Panc1 (cell line): ENCODE results near the gene HNRNPUL1. TPM values are rescaled to one million over a fixed set of nuclear protein-coding genes. Genes with fewer than 3 reads are reported as not detected.

Experiments
- ATAC-seq: fragments of 200-7000 bp; cut with Tn5 transposase; 2 replicates; pipeline ENCODE4 v1.9.1; 2020; ENCODE audit warnings: mild to moderate bottlenecking, moderate library complexity
- Bru-seq: library from RNA; stranded (reverse); fragments of 400-500 nt; gene quantifications from one replicate; lab custom pipeline; 2021; lab: Mats Ljungman, UMichigan
- BruChase-seq, 2 experiments: library from RNA; stranded (reverse); fragments of 400-500 nt; gene quantifications; one replicate each; lab custom pipeline; 2021; lab: Mats Ljungman, UMichigan
- BruUV-seq: library from RNA; stranded (reverse); fragments of 400-500 nt; replicated peaks from 2 replicates; lab custom pipeline; 2021; lab: Mats Ljungman, UMichigan
- CTCF ChIA-PET: fragments of 300-600 bp; sonication (Branson Sonifier 250); formaldehyde crosslinking; loops from one replicate; lab custom pipeline; 2022; ENCODE audit warnings: antibody characterized with exemption; lab: Charles Lee
- POLR2A ChIA-PET: fragments of 300-600 bp; sonication (Branson Sonifier 250); formaldehyde crosslinking; loops from one replicate; lab custom pipeline; 2022; ENCODE audit warnings: antibody characterized with exemption; lab: Charles Lee
- DNase-seq: peaks from one replicate; pipeline ENCODE4 v3.0.0-alpha.2; 2010; ENCODE audit warnings: low read depth, low spot score
- H3K27ac ChIP-seq: 2 replicates; pipeline ENCODE4 v1.5.1; 2011; ENCODE audit warnings: mild to moderate bottlenecking, low read length, inconsistent platforms
- H3K27me3 ChIP-seq: fragments of 200-500 bp; sonication (Bioruptor generic); 2 replicates; pipeline ENCODE4 v1.6.0; 2014; ENCODE audit warnings: low read length, inconsistent platforms; ENCODE audit not compliant: control insufficient read depth, insufficient read depth
- H3K36me3 ChIP-seq: fragments of 200-500 bp; sonication (Bioruptor generic); 2 replicates; pipeline ENCODE4 v1.5.1; 2014; ENCODE audit warnings: inconsistent platforms, mild to moderate bottlenecking, low read length, moderate library complexity; ENCODE audit not compliant: control insufficient read depth, insufficient read depth
- H3K4me1 ChIP-seq: 2 replicates; pipeline ENCODE4 v1.5.1; 2011; ENCODE audit warnings: inconsistent platforms, mild to moderate bottlenecking, low read length, moderate library complexity; ENCODE audit not compliant: control insufficient read depth, insufficient read depth
- H3K4me3 ChIP-seq, 2 experiments: 2 replicates each; pipeline ENCODE4 v1.5.1; 2011 to 2012; ENCODE audit warnings: low read depth in 2 of 2, low read length in 2 of 2, mild to moderate bottlenecking in 2 of 2, inconsistent platforms in 1 of 2, moderate library complexity in 1 of 2
- H3K9me3 ChIP-seq: fragments of 200-500 bp; sonication (Bioruptor generic); 2 replicates; pipeline ENCODE4 v1.5.1; 2014; ENCODE audit warnings: low read depth, mild to moderate bottlenecking, inconsistent platforms, low read length, moderate library complexity; ENCODE audit not compliant: control insufficient read depth, insufficient read depth
- CTCF ChIP-seq: fragments of 450-650 bp; IDR thresholded peaks from 2 replicates; pipeline ENCODE4 v1.5.1; 2017; ENCODE audit warnings: mild to moderate bottlenecking
- POLR2AphosphoS5 ChIP-seq: IDR thresholded peaks from 2 replicates; pipeline ENCODE4 v1.6.1; 2012; ENCODE audit warnings: mild to moderate bottlenecking, low read depth, low read length, moderate library complexity
- REST ChIP-seq, 2 experiments: IDR thresholded peaks; 2 replicates each; pipeline ENCODE4 v1.6.1; 2011 to 2012; ENCODE audit warnings: low read depth in 2 of 2, control low read depth in 1 of 2, low read length in 1 of 2, mild to moderate bottlenecking in 1 of 2, moderate library complexity in 1 of 2; ENCODE audit not compliant: insufficient read depth in 1 of 2
- SIN3A ChIP-seq: IDR thresholded peaks from 2 replicates; pipeline ENCODE4 v1.6.1; 2012; ENCODE audit warnings: low read depth, mild to moderate bottlenecking, low read length, moderate library complexity, borderline replicate concordance; ENCODE audit not compliant: insufficient read depth
- TCF7L2 ChIP-seq: IDR thresholded peaks from 2 replicates; pipeline ENCODE4 v1.6.1; 2011; ENCODE audit warnings: mild to moderate bottlenecking, low read depth, low read length, inconsistent platforms
- in situ Hi-C: cut with HindIII; loops from 2 replicates; pipeline ENCODE4 v1.10.0; 2016; ENCODE audit warnings: low sequenced_read_pairs, low pct_unique_long_range_greater_than_20kb
- intact Hi-C: fragments of 100-400 bp; cut with micrococcal nuclease; formaldehyde crosslinking; loops from one replicate; pipeline ENCODE4 v1.10.0; 2022; ENCODE audit not compliant: unreplicated experiment
- long read RNA-seq: library from polyadenylated mRNA; unstranded; transcript quantifications from one replicate; pipeline ENCODE4 v2.0.0, GENCODE V29; 2021; ENCODE audit not compliant: unreplicated experiment
- polyA plus RNA-seq: library from polyadenylated mRNA; unstranded; fragments of >200 nt; gene quantifications from one replicate; pipeline ENCODE4 v1.2.1, GENCODE V29; 2012; ENCODE audit warnings: missing spikeins; ENCODE audit not compliant: insufficient read length
- total RNA-seq: library from RNA; stranded (reverse); gene quantifications from one replicate; pipeline ENCODE4 v1.2.1, GENCODE V29; 2021; ENCODE audit not compliant: unreplicated experiment

The HNRNPUL1 gene
- total RNA-seq (183 TPM), Bru-seq, nascent RNA (percentile 89 among the genes with signal in this experiment), BruChase-seq, experiment 1, labeled RNA remaining after a 2-hour chase (percentile 88 among the genes with signal in this experiment), BruChase-seq, experiment 2, labeled RNA remaining after a 6-hour chase (percentile 94 among the genes with signal in this experiment)
- polyA plus RNA-seq: 148 TPM
- long read RNA-seq, transcript HNRNPUL1-204 (15 exons, 3,555 nt): major isoform, 32 of 170 reads
- long read RNA-seq, transcript HNRNPUL1-207 (15 exons, 2,794 nt): minor isoform, 9 of 170 reads
- long read RNA-seq, transcript HNRNPUL1-208 (15 exons, 3,043 nt): minor isoform, 12 of 170 reads
- long read RNA-seq, partial matches to known transcripts: 64 of 170 reads
- long read RNA-seq, other reads (novel, unspliced or antisense): 50 of 170 reads

DNA sequence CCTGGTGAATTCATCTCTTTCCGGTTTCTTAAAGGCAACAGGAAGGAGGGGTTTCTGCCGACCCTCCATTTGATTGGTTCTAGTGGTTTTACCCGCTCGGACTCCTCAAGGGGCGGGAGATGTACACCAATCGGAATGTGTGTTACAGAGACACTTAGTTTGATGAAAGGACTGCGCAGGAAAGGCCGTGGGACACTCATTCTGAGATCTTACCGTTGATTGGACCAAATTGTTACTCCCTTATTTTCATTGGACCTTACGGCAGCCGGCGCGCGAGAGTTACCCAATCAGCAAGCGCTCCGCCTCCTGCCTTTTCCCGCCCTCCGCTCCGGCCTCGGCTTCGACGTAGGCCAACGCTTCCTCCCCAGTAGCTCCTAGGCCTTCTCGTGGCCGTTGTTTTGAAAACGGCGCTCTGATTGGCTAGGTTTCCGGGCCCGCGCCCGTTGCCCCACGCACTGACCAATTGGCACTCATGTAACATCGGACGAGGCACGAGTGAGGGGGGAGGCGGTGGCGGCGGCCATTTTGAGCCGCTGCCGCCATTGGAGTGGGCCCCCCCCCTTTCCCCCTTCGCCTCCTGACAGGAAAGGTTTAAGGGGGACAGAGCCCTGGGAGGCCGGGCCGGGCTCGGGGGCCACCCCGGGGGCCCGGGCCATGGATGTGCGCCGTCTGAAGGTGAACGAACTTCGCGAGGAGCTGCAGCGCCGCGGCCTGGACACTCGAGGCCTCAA is at the start of gene HNRNPUL1:
HNRNPUL1 (plus strand) TSS at position 523 of the 731 bp plus-strand sequence; CDS start at position 655, 132 bp downstream.
- BruUV-seq: no TSS peak
- Histone ChIP-seq H3K4me1 (peaks cover 18% of the 10 kb centered on the region), H3K27ac (peak within 1 kb of the TSS; percentile 97), H3K9me3 (no peaks in the 10 kb centered on the region), H3K36me3 (peaks cover 8% of the 10 kb centered on the region), H3K4me3 (peak within 1 kb of the TSS; percentile 76 to 95), H3K27me3 (no peaks in the 10 kb centered on the region)
- in situ Hi-C loops: no loop called here
- CTCF ChIA-PET: interaction anchor here (0.5 to 1.0 kb wide), 3 partner anchors 45 to 995 kb away, joined by 3 to 7 read pairs (median 3); no protein-coding TSS in a partner anchor
- intact Hi-C loops: loop anchor here (2.0 kb wide), 1 partner anchor 59 kb away; no protein-coding TSS in a partner anchor
- TF ChIP-seq REST (IDR thresholded peaks at IDR 0.05; ENCODE audit: insufficient read depth in 1 of 2, low read depth in 2 of 2, low read length in 1 of 2) (no peak), TCF7L2 (peak; percentile 100), SIN3A (0 out of 2 replicates have a peak, but pooled peaks have one; percentile 10), CTCF (no peak; the same call in 1 of the 2 replicates), POLR2AphosphoS5 (no peak)
- ATAC-seq (peak; percentile 85), DNase-seq (peak; percentile 99)
- POLR2A ChIA-PET: interaction anchor here (0.7 kb wide), 3 partner anchors 63 to 487 kb away, joined by 3 read pairs; no protein-coding TSS in a partner anchor

DNA sequence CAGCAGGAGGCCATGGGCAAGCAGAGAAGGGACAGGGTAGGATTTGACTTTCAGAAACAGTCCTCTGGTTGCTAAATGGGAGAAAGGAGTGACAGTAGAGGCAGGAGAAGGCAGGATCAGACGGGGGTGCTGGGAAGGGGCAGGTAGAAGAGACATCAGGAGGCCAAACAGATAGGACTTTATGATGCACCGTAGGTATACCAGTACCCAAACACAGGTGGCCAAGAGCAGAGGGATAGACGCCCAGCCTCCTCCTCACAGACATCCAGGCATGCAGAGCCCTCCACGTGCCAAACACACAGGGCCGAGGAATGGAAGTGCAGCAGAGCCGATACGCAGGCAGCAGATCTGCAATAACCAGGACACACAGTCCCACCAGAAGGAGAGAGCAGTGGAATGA is 46.4 kb upstream of the HNRNPUL1 start:
- BruUV-seq: no TSS peak
- POLR2A ChIA-PET: no interaction called here
- intact Hi-C loops: no loop called here

More for the DNA sequence above, 46.4 kb upstream of the HNRNPUL1 start:
- no peaks in the 10 kb centered on the region for H3K36me3 ChIP-seq
- TF ChIP-seq POLR2AphosphoS5 (no peak), SIN3A (no peak), TCF7L2 (no peak), CTCF (no peak)
- CTCF ChIA-PET: no interaction called here
- H3K27ac ChIP-seq: peak overlapping the region; percentile 84
- in situ Hi-C loops: no loop called here
- no peak for DNase-seq
- no peaks in the 10 kb centered on the region for H3K27me3 ChIP-seq
- H3K4me1 ChIP-seq: peaks cover 20% of the 10 kb centered on the region
- no peaks in the 10 kb centered on the region for H3K9me3 ChIP-seq
- no peak overlapping the region for H3K4me3 ChIP-seq
- no peak for ATAC-seq
